MG63 (cell line): ENCODE measurements around the gene PCNX3. TPM values are rescaled to one million over a fixed set of nuclear protein-coding genes. Genes with fewer than 3 reads are reported as not detected.

Source experiments
- DNase-seq: peaks from one replicate; pipeline ENCODE4 v3.0.0-alpha.2; 2020
- H3K27me3 ChIP-seq: fragments of 250-450 bp; sonication (Bioruptor Pico); 2 replicates; pipeline ENCODE4 v1.5.1; 2020; ENCODE audit warnings: mild to moderate bottlenecking, moderate library complexity
- H3K36me3 ChIP-seq: fragments of 250-450 bp; sonication (Bioruptor Pico); 2 replicates; pipeline ENCODE4 v1.5.1; 2020; ENCODE audit warnings: mild to moderate bottlenecking, moderate library complexity
- H3K4me3 ChIP-seq: fragments of 250-450 bp; sonication (Bioruptor Pico); 2 replicates; pipeline ENCODE4 v1.5.1; 2020; ENCODE audit warnings: mild to moderate bottlenecking, moderate library complexity
- H3K9me3 ChIP-seq: fragments of 250-450 bp; sonication (Bioruptor Pico); 2 replicates; pipeline ENCODE4 v1.5.1; 2020; ENCODE audit warnings: mild to moderate bottlenecking, moderate library complexity
- total RNA-seq: library from RNA; depleted of rRNA; stranded (reverse); fragments of >200 nt; shearing (Covaris generic); gene quantifications from 2 replicates; pipeline ENCODE4 v1.2.3, GENCODE V29; 2014; ENCODE audit warnings: low replicate concordance

PCNX3 gene
- total RNA-seq, 1 experiment from 2014 or later: 21.0 TPM

DNA sequence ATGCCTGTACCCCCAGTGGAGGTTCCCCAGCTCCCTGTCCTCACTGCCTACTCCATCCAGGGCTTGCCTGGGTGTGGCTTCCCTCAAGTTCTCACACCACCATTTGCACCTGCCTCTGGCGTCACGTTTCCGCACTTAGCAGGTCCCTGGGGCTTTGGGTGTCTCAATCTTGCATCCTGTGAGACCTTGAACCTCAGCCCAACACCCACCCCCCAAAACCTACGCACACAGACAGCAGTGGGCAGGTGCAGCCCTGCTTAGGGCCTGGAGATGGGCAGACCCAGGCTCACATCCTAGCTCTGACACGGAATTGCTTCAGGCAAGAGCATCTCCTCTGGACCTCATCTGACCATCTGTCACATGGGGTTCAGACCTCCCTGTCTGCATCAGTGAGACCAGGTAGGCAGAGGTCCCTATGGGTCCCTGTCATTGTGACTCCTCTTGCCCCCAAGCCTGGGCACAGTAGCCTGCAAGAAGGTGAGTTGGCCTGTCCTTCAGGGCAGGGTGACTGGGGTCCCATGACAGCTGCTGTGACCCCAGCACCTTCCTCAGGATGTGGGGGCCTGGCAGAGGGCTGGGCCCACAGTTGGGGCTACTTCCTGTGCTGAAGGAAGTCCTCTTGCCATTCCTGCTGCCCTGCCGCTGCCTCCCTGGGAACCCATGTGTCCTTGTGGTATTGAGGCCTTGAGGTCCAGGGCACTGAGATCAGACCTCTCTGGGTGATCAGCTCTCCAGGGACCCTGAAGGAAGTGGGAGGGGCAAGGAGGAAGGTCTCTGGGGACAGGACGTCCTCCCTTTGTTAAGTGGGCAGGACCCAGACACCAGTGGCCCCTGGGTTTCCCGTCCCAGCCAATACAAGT lies 24.3 kb downstream of the PCNX3 start:
- Histone ChIP-seq H3K27me3 (no peaks in the 10 kb centered on the region), H3K4me3 (no peak overlapping the region), H3K36me3 (peaks cover 45% of the 10 kb centered on the region), H3K9me3 (no peaks in the 10 kb centered on the region)
- no peak for DNase-seq

DNA sequence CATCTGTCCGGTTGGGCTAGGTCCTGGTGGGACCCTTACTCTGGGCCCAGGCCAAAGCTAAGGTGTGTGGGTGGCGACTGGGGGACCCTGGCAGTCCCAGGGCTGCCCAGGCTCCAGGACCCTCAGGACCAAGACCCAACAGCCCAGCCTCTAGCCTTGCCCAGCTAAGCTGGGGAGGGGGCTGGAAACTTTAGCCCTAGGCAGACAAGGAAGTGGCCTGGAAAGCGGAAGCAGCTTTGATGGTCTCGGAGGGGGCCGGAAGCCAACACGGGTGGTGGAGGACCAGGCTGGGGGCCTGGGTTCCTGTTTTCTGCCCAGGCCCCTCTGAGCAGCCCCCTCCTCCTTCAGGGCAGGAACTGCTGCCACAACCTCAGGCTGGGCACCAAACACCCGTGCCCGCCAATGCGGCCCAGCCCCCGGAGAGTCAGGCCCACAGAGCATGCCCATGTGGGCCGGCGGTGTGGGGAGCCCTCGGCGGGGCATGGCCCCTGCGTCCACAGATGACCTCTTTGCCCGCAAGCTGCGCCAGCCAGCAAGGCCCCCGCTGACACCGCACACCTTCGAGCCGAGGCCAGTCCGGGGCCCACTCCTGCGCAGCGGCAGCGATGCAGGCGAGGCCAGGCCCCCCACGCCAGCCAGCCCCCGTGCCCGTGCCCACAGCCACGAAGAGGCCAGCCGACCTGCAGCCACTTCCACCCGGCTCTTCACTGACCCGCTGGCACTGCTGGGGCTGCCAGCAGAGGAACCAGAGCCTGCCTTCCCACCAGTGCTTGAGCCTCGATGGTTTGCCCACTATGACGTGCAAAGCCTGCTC lies 25.1 kb downstream of the PCNX3 start:
- no peak for DNase-seq
- Histone ChIP-seq H3K4me3 (no peak overlapping the region), H3K9me3 (no peaks in the 10 kb centered on the region), H3K36me3 (peaks cover 38% of the 10 kb centered on the region), H3K27me3 (no peaks in the 10 kb centered on the region)

DNA sequence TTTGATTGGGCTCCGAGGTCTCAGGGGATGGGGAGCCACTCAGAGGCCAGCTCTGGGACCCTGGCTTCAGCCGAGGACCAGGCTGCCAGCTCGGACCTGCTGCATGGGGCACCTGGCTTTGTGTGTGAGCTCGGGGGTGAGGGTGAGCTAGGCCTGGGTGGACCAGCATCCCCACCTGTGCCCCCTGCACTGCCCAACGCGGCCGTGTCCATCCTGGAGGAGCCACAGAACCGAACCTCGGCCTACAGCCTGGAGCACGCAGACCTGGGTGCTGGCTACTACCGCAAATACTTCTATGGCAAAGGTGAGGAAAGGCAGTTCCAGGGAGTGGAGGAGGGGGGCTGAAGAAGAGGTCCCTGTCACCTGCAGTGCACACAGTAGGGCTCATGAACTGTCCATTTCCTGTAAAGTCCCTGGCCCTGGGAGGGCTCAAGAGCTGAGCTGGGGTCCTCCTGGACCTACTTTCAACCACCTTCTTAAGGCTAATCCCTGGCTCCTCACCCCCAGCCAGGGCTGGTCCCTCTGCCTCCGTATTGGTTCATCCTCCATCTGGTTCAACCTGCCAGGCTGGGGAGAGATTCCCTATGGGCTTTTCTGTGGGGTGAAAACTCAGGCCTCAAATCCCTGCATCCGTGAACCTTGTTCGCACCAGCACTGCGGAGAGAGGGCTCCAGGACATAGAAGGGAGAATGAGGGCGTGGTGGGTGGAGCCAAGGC lies 25.9 kb downstream of the PCNX3 start:
- peaks cover 35% of the 10 kb centered on the region for H3K36me3 ChIP-seq
- no peaks in the 10 kb centered on the region for H3K9me3 ChIP-seq
- H3K27me3 ChIP-seq: no peaks in the 10 kb centered on the region
- DNase-seq: no peak
- no peak overlapping the region for H3K4me3 ChIP-seq

DNA sequence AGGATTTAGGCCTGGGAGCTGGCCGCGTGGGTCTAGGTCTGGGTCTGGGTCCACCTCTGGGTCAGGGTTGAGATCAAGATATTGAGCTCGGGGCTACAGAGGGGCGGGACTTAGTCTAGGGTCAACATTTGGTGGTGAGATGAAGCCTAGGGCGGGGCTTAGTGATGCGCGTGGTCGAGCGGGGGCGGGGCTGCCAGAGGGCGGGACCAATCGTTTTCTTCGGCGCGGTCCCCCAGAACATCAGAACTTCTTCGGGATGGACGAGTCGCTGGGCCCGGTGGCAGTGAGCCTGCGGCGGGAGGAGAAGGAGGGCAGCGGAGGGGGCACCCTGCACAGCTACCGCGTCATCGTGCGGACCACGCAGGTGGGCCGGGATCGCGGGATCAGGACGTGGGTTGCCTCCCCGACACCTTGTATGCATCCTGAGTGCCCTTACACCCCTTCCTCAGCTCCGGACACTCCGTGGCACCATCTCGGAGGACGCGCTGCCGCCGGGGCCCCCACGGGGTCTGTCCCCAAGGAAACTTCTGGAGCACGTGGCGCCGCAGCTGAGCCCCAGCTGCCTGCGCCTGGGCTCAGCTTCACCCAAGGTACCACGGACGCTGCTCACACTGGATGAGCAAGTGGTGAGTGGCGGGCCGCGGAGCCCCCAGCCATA lies 26.6 kb downstream of the PCNX3 start:
- peaks cover 29% of the 10 kb centered on the region for H3K36me3 ChIP-seq
- H3K27me3 ChIP-seq: no peaks in the 10 kb centered on the region
- no peaks in the 10 kb centered on the region for H3K9me3 ChIP-seq
- DNase-seq: no peak
- no peak overlapping the region for H3K4me3 ChIP-seq

DNA sequence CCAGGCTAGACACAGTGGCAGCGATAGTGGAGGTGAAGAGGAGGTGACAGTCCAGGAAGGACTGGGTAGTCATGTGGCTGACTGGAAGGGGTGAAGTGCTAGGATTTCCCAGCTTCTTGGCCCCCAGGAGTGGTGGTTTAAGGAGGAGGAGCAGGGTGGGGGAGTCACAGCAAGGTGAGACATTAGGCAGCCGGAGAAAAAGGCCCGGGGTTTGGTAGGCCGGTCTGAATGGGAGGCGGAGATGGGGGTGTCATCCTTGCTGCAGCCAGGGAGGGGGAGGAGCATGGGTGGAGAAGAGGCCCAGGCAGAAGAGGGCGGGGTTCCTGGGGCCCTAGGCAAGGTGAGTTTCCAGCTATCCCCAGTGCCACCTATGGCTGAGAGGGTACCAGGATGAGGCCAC lies 28.4 kb downstream of the PCNX3 start:
- no peak for DNase-seq
- Histone ChIP-seq H3K36me3 (peaks cover 29% of the 10 kb centered on the region), H3K27me3 (no peaks in the 10 kb centered on the region), H3K4me3 (no peak overlapping the region), H3K9me3 (no peaks in the 10 kb centered on the region)

DNA sequence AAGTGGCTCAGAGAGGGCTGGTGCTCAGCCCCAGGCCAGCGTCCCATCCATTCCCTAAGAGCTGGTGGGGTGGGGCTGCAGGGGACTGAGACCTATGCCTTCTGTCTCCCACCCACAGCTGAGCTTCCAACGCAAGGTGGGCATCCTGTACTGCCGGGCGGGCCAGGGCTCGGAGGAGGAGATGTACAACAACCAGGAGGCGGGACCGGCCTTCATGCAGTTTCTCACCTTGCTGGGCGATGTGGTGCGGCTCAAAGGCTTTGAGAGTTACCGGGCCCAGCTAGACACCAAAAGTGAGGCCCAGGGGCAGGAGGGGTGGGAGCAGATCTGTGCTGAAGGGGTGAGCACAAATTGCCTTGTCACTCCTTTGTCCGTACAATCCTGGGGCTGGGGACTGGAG lies 29.3 kb downstream of the PCNX3 start:
- Histone ChIP-seq H3K9me3 (no peaks in the 10 kb centered on the region), H3K36me3 (peaks cover 29% of the 10 kb centered on the region), H3K4me3 (no peak overlapping the region), H3K27me3 (no peaks in the 10 kb centered on the region)
- DNase-seq: no peak

DNA sequence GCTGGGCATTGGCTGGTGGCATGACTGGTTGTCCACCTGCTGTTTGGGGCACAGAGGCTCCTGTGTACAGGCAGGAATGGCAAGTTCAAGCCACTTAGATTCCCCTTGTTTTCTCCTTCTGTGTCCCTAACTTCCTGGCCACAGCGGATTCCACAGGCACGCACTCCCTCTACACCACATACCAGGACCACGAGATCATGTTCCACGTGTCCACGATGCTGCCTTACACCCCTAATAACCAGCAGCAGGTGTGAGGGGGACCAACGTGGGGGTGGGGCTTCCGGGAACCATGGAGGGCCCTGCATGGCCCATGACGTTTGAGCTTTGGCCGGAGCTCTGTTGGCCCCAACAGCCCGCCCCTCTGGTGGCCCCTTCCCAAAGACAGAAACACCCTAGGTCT lies 30.1 kb downstream of the PCNX3 start:
- peaks cover 27% of the 10 kb centered on the region for H3K36me3 ChIP-seq
- H3K9me3 ChIP-seq: no peaks in the 10 kb centered on the region
- no peak for DNase-seq
- H3K4me3 ChIP-seq: no peak overlapping the region
- H3K27me3 ChIP-seq: no peaks in the 10 kb centered on the region

DNA sequence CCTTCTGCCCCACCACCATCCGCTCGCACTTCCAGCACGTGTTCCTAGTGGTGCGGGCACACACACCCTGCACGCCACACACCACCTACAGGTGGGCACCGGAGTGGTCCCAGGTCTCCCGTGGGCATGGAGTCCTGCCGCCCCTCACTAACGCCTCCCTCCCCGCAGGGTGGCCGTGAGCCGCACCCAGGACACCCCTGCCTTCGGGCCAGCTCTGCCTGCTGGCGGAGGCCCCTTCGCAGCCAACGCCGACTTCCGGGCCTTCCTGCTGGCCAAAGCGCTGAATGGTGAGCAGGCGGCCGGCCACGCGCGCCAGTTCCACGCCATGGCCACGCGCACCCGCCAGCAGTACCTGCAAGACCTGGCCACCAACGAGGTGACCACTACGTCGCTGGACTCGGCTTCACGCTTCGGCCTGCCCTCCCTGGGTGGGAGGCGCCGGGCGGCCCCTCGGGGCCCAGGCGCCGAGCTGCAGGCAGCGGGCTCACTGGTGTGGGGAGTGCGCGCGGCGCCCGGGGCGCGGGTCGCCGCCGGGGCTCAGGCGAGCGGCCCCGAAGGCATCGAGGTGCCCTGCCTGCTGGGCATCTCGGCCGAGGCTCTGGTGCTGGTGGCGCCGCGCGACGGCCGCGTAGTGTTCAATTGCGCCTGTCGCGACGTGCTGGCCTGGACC lies 30.8 kb downstream of the PCNX3 start:
- no peak for DNase-seq
- H3K4me3 ChIP-seq: no peak overlapping the region
- H3K36me3 ChIP-seq: peaks cover 28% of the 10 kb centered on the region
- H3K9me3 ChIP-seq: no peaks in the 10 kb centered on the region
- no peaks in the 10 kb centered on the region for H3K27me3 ChIP-seq

DNA sequence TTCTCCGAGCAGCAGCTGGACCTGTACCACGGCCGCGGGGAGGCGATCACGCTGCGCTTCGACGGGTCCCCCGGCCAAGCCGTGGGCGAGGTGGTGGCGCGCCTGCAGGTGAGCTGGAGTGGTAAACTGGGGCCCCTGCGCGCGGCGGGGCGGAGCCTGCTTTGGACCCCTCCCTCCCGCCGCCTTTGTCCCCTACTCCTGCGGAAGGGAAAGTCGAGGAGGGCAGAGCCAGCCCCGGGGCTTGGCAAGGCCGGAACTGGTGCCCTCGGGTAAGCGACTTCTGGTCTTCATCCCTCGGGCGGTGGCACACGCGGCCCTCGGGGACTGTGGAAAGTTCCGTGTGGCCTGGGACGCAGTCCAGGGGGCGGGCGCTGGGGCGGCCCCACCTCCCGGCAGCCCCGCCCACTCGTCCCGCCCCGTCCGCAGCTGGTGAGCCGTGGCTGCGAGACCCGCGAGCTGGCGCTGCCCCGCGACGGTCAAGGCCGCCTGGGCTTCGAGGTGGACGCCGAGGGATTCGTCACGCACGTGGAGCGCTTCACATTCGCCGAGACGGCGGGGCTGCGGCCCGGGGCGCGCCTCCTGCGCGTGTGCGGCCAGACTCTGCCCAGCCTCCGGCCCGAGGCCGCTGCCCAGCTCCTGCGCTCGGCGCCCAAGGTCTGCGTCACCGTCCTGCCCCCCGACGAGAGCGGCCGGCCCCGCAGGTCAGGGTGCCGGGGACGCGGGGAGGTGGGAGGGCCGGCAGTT lies 31.6 kb downstream of the PCNX3 start:
- Histone ChIP-seq H3K4me3 (no peak overlapping the region), H3K36me3 (peaks cover 27% of the 10 kb centered on the region), H3K27me3 (no peaks in the 10 kb centered on the region), H3K9me3 (no peaks in the 10 kb centered on the region)
- no peak for DNase-seq

DNA sequence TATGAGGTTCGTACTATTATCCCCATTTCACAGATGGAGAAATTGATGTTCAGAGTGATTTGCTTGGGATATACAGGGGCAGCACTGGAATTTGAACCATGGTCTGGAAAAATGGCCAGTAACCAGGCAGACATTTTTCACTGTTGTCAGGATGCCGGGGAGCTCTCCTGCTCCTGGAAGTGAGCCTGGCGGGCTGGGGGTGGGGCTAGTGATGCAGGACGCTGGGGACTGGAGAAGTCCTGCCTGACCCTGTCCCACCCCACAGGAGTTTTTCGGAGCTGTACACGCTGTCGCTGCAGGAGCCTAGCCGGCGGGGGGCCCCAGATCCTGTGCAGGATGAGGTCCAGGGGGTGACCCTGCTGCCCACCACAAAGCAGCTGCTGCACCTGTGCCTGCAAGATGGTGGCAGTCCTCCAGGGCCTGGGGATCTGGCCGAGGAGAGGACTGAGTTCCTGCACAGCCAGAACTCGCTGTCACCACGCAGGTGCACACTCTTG lies 33.5 kb downstream of the PCNX3 start:
- Histone ChIP-seq H3K4me3 (no peak overlapping the region), H3K27me3 (no peaks in the 10 kb centered on the region), H3K36me3 (peaks cover 19% of the 10 kb centered on the region), H3K9me3 (no peaks in the 10 kb centered on the region)
- no peak for DNase-seq

DNA sequence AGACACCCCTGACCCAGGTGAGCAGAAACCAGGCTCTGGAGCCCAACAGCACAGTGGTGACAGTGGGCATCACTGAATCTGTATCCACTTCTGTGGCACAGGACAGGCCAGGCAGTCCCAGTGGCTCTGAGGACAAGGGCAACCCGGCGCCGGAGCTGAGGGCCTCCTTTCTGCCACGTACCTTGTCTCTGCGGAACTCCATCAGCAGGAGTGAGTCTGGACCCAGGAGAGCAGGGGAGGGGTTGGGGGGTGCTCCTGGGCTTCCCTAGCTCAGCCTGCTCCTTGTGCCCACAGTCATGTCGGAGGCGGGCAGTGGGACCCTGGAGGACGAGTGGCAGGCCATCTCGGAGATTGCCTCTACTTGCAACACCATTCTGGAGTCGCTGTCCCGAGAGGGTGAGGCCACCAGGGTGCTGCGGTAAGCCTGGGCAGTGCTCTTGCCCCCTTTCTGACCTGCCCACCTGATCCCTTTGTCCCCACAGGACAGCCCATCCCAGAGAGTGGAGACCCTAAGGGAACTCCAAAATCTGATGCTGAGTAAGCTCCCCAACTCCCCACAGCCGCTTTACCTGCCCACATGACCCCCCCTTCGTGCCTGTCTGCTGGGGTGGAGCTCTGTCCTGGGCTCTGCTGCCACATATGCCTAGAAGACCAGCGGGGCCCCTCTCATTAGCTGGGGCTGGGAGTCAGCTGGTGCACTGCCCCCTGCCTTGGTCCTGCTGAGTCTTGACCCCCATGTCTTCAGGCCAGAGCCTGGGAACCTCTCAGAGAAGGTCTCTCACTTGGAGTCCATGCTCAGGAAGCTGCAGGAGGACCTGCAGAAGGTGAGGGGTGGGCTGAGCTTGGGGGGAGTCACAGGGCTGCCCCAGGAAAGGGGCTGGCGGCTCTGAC lies 34.3 kb downstream of the PCNX3 start:
- Histone ChIP-seq H3K9me3 (no peaks in the 10 kb centered on the region), H3K36me3 (peaks cover 25% of the 10 kb centered on the region), H3K27me3 (no peaks in the 10 kb centered on the region), H3K4me3 (no peak overlapping the region)
- DNase-seq: no peak

DNA sequence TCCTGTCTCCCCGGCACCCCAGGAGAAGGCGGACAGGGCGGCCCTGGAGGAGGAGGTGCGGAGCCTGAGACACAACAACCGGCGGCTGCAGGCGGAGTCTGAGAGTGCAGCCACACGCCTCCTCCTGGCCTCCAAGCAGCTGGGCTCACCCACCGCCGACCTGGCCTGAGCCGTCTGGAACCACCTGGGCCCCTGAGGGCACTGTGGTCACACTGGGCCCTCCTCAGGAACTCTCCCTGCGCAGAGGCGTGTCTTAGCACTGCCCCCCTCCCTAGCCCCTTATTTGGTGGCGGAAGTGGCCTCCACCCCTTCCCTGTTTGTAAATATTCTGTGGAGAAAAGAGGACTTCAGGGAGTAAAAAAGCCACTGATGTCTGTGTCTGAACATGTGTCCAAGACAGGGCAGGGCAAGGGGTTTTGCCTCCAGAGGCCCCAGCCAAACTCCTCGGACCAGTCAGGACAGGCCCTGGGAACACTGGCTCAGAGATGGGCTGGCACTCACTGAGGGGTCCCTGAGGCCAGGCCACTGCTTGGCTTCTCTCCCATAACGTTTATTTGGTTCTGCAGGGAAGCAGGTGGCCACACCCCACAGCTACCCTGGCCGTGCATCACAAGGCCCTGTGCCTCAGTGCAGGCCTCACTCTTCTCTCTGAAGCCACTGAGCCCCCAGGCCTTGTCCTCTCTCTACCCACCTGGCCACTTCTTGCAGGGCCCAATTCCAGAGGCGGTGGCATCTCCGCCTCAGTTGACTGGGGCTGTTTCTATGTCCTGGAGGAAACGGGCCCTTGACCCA lies 35.2 kb downstream of the PCNX3 start:
- Histone ChIP-seq H3K36me3 (peaks cover 32% of the 10 kb centered on the region), H3K9me3 (no peaks in the 10 kb centered on the region), H3K4me3 (no peak overlapping the region), H3K27me3 (no peaks in the 10 kb centered on the region)
- no peak for DNase-seq

DNA sequence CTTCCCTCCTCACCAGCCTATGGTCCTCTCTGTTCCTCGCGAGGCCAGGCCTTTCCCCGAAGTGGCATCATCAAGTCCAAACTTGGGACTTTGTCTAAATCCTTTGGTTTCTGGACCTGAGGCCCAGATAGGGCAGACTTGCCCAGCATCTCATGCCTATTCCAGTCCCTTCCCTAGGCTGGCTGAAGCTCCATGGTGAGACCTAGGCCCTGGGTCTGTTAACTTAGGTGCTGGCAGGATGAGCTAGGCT lies 35.7 kb downstream of the PCNX3 start:
- H3K27me3 ChIP-seq: no peaks in the 10 kb centered on the region
- H3K36me3 ChIP-seq: peaks cover 33% of the 10 kb centered on the region
- no peak for DNase-seq
- H3K9me3 ChIP-seq: no peaks in the 10 kb centered on the region
- no peak overlapping the region for H3K4me3 ChIP-seq
